Measurements from ENCODE around the gene ATP9A. TPM values are rescaled to one million over a fixed set of nuclear protein-coding genes. Genes with fewer than 3 reads are reported as not detected.

The ATP9A gene
- total RNA-seq, 1 donor from 2014 or later = 35.8 TPM

- Histone ChIP-seq H3K27me3 (no peaks in the 10 kb centered on the region), H3K4me1 (no peaks in the 10 kb centered on the region), H3K4me3 (no peak overlapping the region), H3K9me3 (no peaks in the 10 kb centered on the region), H3K27ac (no peak overlapping the region), H3K36me3 (peaks cover 0 to 26% of the 10 kb centered on the region in 2 donors)
- no peak for DNase-seq (ENCODE audit: extremely low spot score in 2 of 2)
- TF ChIP-seq POLR2AphosphoS5 (IDR thresholded peaks at IDR 0.05; ENCODE audit: insufficient read depth in 1 of 2, low read depth in 1 of 2) = no peak
- TF ChIP-seq POLR2A (IDR thresholded peaks at IDR 0.05) = no peak
- no peak for TF ChIP-seq CTCF (IDR thresholded peaks at IDR 0.05)
- intact Hi-C loops (cut with DNase I) = no loop called here
Measured at GRCh38 chr20:51614687-51615086, 153.5 kb downstream of the ATP9A start.

- Histone ChIP-seq H3K27me3 (no peaks in the 10 kb centered on the region), H3K4me1 (no peaks in the 10 kb centered on the region), H3K4me3 (no peak overlapping the region), H3K9me3 (no peaks in the 10 kb centered on the region), H3K36me3 (peaks cover 0 to 24% of the 10 kb centered on the region in 2 donors), H3K27ac (no peak overlapping the region)
- no peak for TF ChIP-seq POLR2A (IDR thresholded peaks at IDR 0.05)
- TF ChIP-seq POLR2AphosphoS5 (IDR thresholded peaks at IDR 0.05; ENCODE audit: insufficient read depth in 1 of 2, low read depth in 1 of 2) = no peak
- no peak for TF ChIP-seq CTCF (IDR thresholded peaks at IDR 0.05)
- intact Hi-C loops (cut with DNase I) = no loop called here
- DNase-seq (ENCODE audit: extremely low spot score in 2 of 2) = no peak
Measured at GRCh38 chr20:51613580-51613979, 154.6 kb downstream of the ATP9A start.

- no peaks in the 10 kb centered on the region for H3K9me3 ChIP-seq
- H3K27ac ChIP-seq = no peak overlapping the region
- TF ChIP-seq POLR2AphosphoS5 (IDR thresholded peaks at IDR 0.05; ENCODE audit: insufficient read depth in 1 of 2, low read depth in 1 of 2) (no peak), POLR2A (IDR thresholded peaks at IDR 0.05) (no peak), CTCF (IDR thresholded peaks at IDR 0.05) (no peak)
- H3K27me3 ChIP-seq = no peaks in the 10 kb centered on the region
- DNase-seq (ENCODE audit: extremely low spot score in 2 of 2) = no peak
- H3K4me3 ChIP-seq = no peak overlapping the region
- H3K36me3 ChIP-seq = peaks cover 0 to 17% of the 10 kb centered on the region in 2 donors
- intact Hi-C loops (cut with DNase I) = no loop called here
- H3K4me1 ChIP-seq = no peaks in the 10 kb centered on the region
Measured at GRCh38 chr20:51612896-51613295, 155.3 kb downstream of the ATP9A start.

GRCh38 chr20:51611625-51611890 lies 156.6 kb downstream of the ATP9A start:
- intact Hi-C loops (cut with DNase I) = no loop called here
- Histone ChIP-seq H3K27me3 (no peaks in the 10 kb centered on the region), H3K4me3 (no peak overlapping the region), H3K4me1 (no peaks in the 10 kb centered on the region), H3K27ac (no peak overlapping the region), H3K9me3 (no peaks in the 10 kb centered on the region), H3K36me3 (peaks cover 0 to 10% of the 10 kb centered on the region in 2 donors)
- DNase-seq (ENCODE audit: extremely low spot score in 2 of 2) = no peak
- TF ChIP-seq POLR2AphosphoS5 (IDR thresholded peaks at IDR 0.05; ENCODE audit: insufficient read depth in 1 of 2, low read depth in 1 of 2) (no peak), POLR2A (IDR thresholded peaks at IDR 0.05) (no peak), CTCF (IDR thresholded peaks at IDR 0.05) (no peak)

GRCh38 chr20:51610761-51611624 lies 157.2 kb downstream of the ATP9A start:
- Histone ChIP-seq H3K4me1 (no peaks in the 10 kb centered on the region), H3K9me3 (no peaks in the 10 kb centered on the region), H3K4me3 (no peak overlapping the region), H3K27me3 (no peaks in the 10 kb centered on the region), H3K27ac (no peak overlapping the region), H3K36me3 (peaks cover 0 to 10% of the 10 kb centered on the region in 2 donors)
- DNase-seq (ENCODE audit: extremely low spot score in 2 of 2) = no peak
- intact Hi-C loops (cut with DNase I) = no loop called here
- TF ChIP-seq CTCF (IDR thresholded peaks at IDR 0.05) (no peak), POLR2A (IDR thresholded peaks at IDR 0.05) (no peak), POLR2AphosphoS5 (IDR thresholded peaks at IDR 0.05; ENCODE audit: insufficient read depth in 1 of 2, low read depth in 1 of 2) (no peak)
